ENCODE measurements around the gene SLC22A23.

Gene SLC22A23

DNA sequence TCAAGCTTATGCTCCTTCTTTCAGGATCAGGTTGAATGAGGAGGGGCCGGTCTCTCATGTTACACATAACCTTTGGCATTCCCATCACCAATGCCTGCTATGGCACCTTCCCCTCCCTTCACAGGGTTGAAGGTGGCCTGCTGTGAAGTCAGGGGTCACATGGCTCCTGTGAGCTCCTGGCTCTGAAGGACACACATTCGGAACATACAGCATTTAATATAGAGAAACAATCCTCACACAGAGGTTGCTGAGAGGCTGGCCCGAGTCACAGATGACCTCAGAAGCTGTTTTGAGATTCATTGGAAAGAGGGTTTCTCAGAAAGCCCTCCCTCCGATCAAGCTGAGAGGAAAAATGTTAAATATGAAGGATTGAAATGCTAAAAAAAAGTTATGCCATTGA is 116.0 kb downstream of the SLC22A23 start:
- Histone ChIP-seq H3K14ac (ENCODE audit: low read length in 2 of 2) (no peak overlapping the region), H3K9ac (ENCODE audit: low read length) (peak overlapping the region; percentile 88), H3K23ac (ENCODE audit: low read length in 2 of 2) (no peak overlapping the region), H2AK5ac (ENCODE audit: low read length, severe bottlenecking) (no peak overlapping the region), H3K27ac (ENCODE audit: low read length, poor library complexity, severe bottlenecking) (no peak overlapping the region), H2BK12ac (ENCODE audit: low read length in 2 of 2) (no peak overlapping the region), H2BK15ac (ENCODE audit: low read depth, poor library complexity, severe bottlenecking) (no peak overlapping the region), H3K4me1 (ENCODE audit: control insufficient read depth, insufficient read depth, low read depth, low read length) (peaks cover 5% of the 10 kb centered on the region), H2BK120ac (ENCODE audit: low read depth, low read length) (no peak overlapping the region), H4K91ac (ENCODE audit: low read length) (no peak overlapping the region), H3K4me3 (ENCODE audit: insufficient read depth in 1 of 2, low read depth in 1 of 2, low read length in 2 of 2) (peak overlapping the region in 1 of 2 experiments; percentile 51), H3K27me3 (ENCODE audit: control insufficient read depth in 1 of 2, insufficient read depth in 1 of 2, low read length in 2 of 2) (no peaks in the 10 kb centered on the region), H4K8ac (ENCODE audit: low read length) (no peak overlapping the region), H3K4me2 (ENCODE audit: low read length, poor library complexity, severe bottlenecking) (no peak overlapping the region), H3K18ac (ENCODE audit: low read depth in 1 of 2, low read length in 2 of 2) (no peak overlapping the region), H2BK5ac (ENCODE audit: low read depth, low read length, poor library complexity, severe bottlenecking) (no peak overlapping the region), H2AFZ (ENCODE audit: low read depth, low read length) (no peak overlapping the region), H3K9me3 (ENCODE audit: control insufficient read depth, low read length) (no peaks in the 10 kb centered on the region), H3K36me3 (ENCODE audit: control insufficient read depth in 1 of 2, insufficient read depth in 2 of 2, low read depth in 1 of 2, low read length in 2 of 2) (no peaks in the 10 kb centered on the region), H3K4ac (ENCODE audit: low read depth in 1 of 2, low read length in 2 of 2) (no peak overlapping the region), H3K79me1 (replicated peaks; ENCODE audit: low read length, poor library complexity, severe bottlenecking) (no peaks in the 10 kb centered on the region)
- WGBS: 65% methylated on average over 3 of the region's 4 CpGs
- no peak for DNase-seq

DNA sequence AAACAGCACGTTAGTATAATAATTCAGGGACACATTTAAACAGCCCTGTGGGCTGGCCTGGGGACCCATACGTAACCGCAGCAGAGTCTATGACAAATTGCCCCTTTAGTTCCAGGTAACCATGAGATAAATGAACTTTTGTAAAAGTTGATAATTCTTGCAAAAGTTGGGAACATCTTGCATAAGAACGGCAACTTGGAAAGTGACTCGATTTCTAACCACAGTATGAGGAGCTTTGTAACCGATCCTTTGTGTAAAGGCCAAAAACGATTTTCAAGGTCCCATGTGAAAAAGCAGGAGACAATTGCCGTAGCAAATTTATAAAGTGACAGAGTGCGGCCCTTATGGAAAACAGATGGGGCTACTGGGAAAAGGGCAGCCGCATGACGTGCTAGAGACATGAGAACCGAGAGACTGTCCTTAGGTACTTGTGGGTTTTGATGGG is 116.5 kb downstream of the SLC22A23 start:
- Histone ChIP-seq H3K14ac (ENCODE audit: low read length in 2 of 2) (no peak overlapping the region), H3K9me3 (ENCODE audit: control insufficient read depth, low read length) (no peaks in the 10 kb centered on the region), H3K27me3 (ENCODE audit: control insufficient read depth in 1 of 2, insufficient read depth in 1 of 2, low read length in 2 of 2) (no peaks in the 10 kb centered on the region), H3K27ac (ENCODE audit: low read length, poor library complexity, severe bottlenecking) (no peak overlapping the region), H3K4me2 (ENCODE audit: low read length, poor library complexity, severe bottlenecking) (no peak overlapping the region), H4K8ac (ENCODE audit: low read length) (no peak overlapping the region), H2BK5ac (ENCODE audit: low read depth, low read length, poor library complexity, severe bottlenecking) (no peak overlapping the region), H3K23ac (ENCODE audit: low read length in 2 of 2) (no peak overlapping the region), H2AFZ (ENCODE audit: low read depth, low read length) (no peak overlapping the region), H2BK12ac (ENCODE audit: low read length in 2 of 2) (no peak overlapping the region), H3K36me3 (ENCODE audit: control insufficient read depth in 1 of 2, insufficient read depth in 2 of 2, low read depth in 1 of 2, low read length in 2 of 2) (no peaks in the 10 kb centered on the region), H2AK5ac (ENCODE audit: low read length, severe bottlenecking) (no peak overlapping the region), H3K9ac (ENCODE audit: low read length) (peak overlapping the region; percentile 88), H3K4ac (ENCODE audit: low read depth in 1 of 2, low read length in 2 of 2) (no peak overlapping the region), H3K4me3 (ENCODE audit: insufficient read depth in 1 of 2, low read depth in 1 of 2, low read length in 2 of 2) (peak overlapping the region in 1 of 2 experiments; percentile 51), H3K79me1 (replicated peaks; ENCODE audit: low read length, poor library complexity, severe bottlenecking) (no peaks in the 10 kb centered on the region), H3K18ac (ENCODE audit: low read depth in 1 of 2, low read length in 2 of 2) (no peak overlapping the region), H2BK15ac (ENCODE audit: low read depth, poor library complexity, severe bottlenecking) (no peak overlapping the region), H2BK120ac (ENCODE audit: low read depth, low read length) (no peak overlapping the region), H4K91ac (ENCODE audit: low read length) (no peak overlapping the region), H3K4me1 (ENCODE audit: control insufficient read depth, insufficient read depth, low read depth, low read length) (peaks cover 5% of the 10 kb centered on the region)
- 81% methylated on average over 12 of the region's 12 CpGs for WGBS
- no peak for DNase-seq

DNA sequence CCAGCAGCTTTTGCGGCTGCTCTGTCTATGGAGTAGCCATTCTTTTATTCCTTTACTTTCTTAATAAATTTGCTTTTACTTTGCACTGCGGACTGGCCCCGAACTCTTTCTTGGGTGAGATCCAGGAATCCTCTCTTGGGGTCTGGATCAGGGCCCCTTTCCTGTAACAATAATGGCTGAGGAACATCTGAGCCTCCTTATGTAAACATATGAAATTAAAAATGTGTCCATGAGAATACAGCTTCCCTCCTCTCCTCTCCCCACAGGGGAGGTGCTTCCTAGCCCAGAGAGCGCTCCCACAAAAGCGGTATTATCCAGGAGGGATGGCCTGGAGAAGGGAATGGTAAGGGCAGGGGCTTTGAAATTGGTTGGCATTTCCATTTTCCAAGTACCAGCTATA is 117.0 kb downstream of the SLC22A23 start:
- H3K4me1 ChIP-seq (ENCODE audit: control insufficient read depth, insufficient read depth, low read depth, low read length): peaks cover 5% of the 10 kb centered on the region
- H3K14ac ChIP-seq (ENCODE audit: low read length in 2 of 2): no peak overlapping the region
- peak overlapping the region; percentile 88 for H3K9ac ChIP-seq (ENCODE audit: low read length)
- H2BK5ac ChIP-seq (ENCODE audit: low read depth, low read length, poor library complexity, severe bottlenecking): no peak overlapping the region
- no peaks in the 10 kb centered on the region for H3K36me3 ChIP-seq (ENCODE audit: control insufficient read depth in 1 of 2, insufficient read depth in 2 of 2, low read depth in 1 of 2, low read length in 2 of 2)
- no peak overlapping the region for H3K4ac ChIP-seq (ENCODE audit: low read depth in 1 of 2, low read length in 2 of 2)
- no peak for DNase-seq
- H3K27me3 ChIP-seq (ENCODE audit: control insufficient read depth in 1 of 2, insufficient read depth in 1 of 2, low read length in 2 of 2): no peaks in the 10 kb centered on the region
- no peak overlapping the region for H2BK12ac ChIP-seq (ENCODE audit: low read length in 2 of 2)
- no peak overlapping the region for H2BK120ac ChIP-seq (ENCODE audit: low read depth, low read length)
- no peak overlapping the region for H4K91ac ChIP-seq (ENCODE audit: low read length)
- WGBS: 91% methylated on average over 5 of the region's 5 CpGs
- H3K79me1 ChIP-seq (replicated peaks; ENCODE audit: low read length, poor library complexity, severe bottlenecking): no peaks in the 10 kb centered on the region
- H3K4me3 ChIP-seq (ENCODE audit: insufficient read depth in 1 of 2, low read depth in 1 of 2, low read length in 2 of 2): no peak overlapping the region
- no peak overlapping the region for H2BK15ac ChIP-seq (ENCODE audit: low read depth, poor library complexity, severe bottlenecking)
- no peak overlapping the region for H3K4me2 ChIP-seq (ENCODE audit: low read length, poor library complexity, severe bottlenecking)
- H2AK5ac ChIP-seq (ENCODE audit: low read length, severe bottlenecking): no peak overlapping the region
- H3K18ac ChIP-seq (ENCODE audit: low read depth in 1 of 2, low read length in 2 of 2): no peak overlapping the region
- no peak overlapping the region for H4K8ac ChIP-seq (ENCODE audit: low read length)
- no peak overlapping the region for H2AFZ ChIP-seq (ENCODE audit: low read depth, low read length)
- no peaks in the 10 kb centered on the region for H3K9me3 ChIP-seq (ENCODE audit: control insufficient read depth, low read length)
- no peak overlapping the region for H3K27ac ChIP-seq (ENCODE audit: low read length, poor library complexity, severe bottlenecking)
- no peak overlapping the region for H3K23ac ChIP-seq (ENCODE audit: low read length in 2 of 2)

GRCh38 chr6:3337521-3338350 is 119.1 kb downstream of the SLC22A23 start:
- Histone ChIP-seq H3K23ac (ENCODE audit: low read length in 2 of 2) (no peak overlapping the region), H2BK12ac (ENCODE audit: low read length in 2 of 2) (peak overlapping the region; percentile 27 to 57), H4K91ac (ENCODE audit: low read length) (peak overlapping the region; percentile 73), H3K9me3 (ENCODE audit: control insufficient read depth, low read length) (no peaks in the 10 kb centered on the region), H2BK120ac (ENCODE audit: low read depth, low read length) (no peak overlapping the region), H3K4me3 (ENCODE audit: insufficient read depth in 1 of 2, low read depth in 1 of 2, low read length in 2 of 2) (no peak overlapping the region), H3K36me3 (ENCODE audit: control insufficient read depth in 1 of 2, insufficient read depth in 2 of 2, low read depth in 1 of 2, low read length in 2 of 2) (no peaks in the 10 kb centered on the region), H3K79me1 (replicated peaks; ENCODE audit: low read length, poor library complexity, severe bottlenecking) (no peaks in the 10 kb centered on the region), H3K4ac (ENCODE audit: low read depth in 1 of 2, low read length in 2 of 2) (no peak overlapping the region), H3K4me1 (ENCODE audit: control insufficient read depth, insufficient read depth, low read depth, low read length) (peaks cover 6% of the 10 kb centered on the region), H3K14ac (ENCODE audit: low read length in 2 of 2) (no peak overlapping the region), H3K18ac (ENCODE audit: low read depth in 1 of 2, low read length in 2 of 2) (peak overlapping the region in 1 of 2 experiments; percentile 67), H3K27me3 (ENCODE audit: control insufficient read depth in 1 of 2, insufficient read depth in 1 of 2, low read length in 2 of 2) (no peaks in the 10 kb centered on the region), H3K9ac (ENCODE audit: low read length) (no peak overlapping the region), H2BK15ac (ENCODE audit: low read depth, poor library complexity, severe bottlenecking) (no peak overlapping the region), H2AFZ (ENCODE audit: low read depth, low read length) (peak overlapping the region; percentile 6), H2AK5ac (ENCODE audit: low read length, severe bottlenecking) (no peak overlapping the region), H3K27ac (ENCODE audit: low read length, poor library complexity, severe bottlenecking) (no peak overlapping the region), H2BK5ac (ENCODE audit: low read depth, low read length, poor library complexity, severe bottlenecking) (no peak overlapping the region), H3K4me2 (ENCODE audit: low read length, poor library complexity, severe bottlenecking) (no peak overlapping the region), H4K8ac (ENCODE audit: low read length) (peak overlapping the region; percentile 41)
- 42% methylated on average over 14 of the region's 15 CpGs for WGBS
- DNase-seq: peak; percentile 71

All from mesenchymal stem cell (in vitro differentiated cells and primary cell).